ENCODE data around the gene EVC2. TPM values are rescaled to one million over a fixed set of nuclear protein-coding genes. Genes with fewer than 3 reads are reported as not detected.

EVC2 gene, protein sequence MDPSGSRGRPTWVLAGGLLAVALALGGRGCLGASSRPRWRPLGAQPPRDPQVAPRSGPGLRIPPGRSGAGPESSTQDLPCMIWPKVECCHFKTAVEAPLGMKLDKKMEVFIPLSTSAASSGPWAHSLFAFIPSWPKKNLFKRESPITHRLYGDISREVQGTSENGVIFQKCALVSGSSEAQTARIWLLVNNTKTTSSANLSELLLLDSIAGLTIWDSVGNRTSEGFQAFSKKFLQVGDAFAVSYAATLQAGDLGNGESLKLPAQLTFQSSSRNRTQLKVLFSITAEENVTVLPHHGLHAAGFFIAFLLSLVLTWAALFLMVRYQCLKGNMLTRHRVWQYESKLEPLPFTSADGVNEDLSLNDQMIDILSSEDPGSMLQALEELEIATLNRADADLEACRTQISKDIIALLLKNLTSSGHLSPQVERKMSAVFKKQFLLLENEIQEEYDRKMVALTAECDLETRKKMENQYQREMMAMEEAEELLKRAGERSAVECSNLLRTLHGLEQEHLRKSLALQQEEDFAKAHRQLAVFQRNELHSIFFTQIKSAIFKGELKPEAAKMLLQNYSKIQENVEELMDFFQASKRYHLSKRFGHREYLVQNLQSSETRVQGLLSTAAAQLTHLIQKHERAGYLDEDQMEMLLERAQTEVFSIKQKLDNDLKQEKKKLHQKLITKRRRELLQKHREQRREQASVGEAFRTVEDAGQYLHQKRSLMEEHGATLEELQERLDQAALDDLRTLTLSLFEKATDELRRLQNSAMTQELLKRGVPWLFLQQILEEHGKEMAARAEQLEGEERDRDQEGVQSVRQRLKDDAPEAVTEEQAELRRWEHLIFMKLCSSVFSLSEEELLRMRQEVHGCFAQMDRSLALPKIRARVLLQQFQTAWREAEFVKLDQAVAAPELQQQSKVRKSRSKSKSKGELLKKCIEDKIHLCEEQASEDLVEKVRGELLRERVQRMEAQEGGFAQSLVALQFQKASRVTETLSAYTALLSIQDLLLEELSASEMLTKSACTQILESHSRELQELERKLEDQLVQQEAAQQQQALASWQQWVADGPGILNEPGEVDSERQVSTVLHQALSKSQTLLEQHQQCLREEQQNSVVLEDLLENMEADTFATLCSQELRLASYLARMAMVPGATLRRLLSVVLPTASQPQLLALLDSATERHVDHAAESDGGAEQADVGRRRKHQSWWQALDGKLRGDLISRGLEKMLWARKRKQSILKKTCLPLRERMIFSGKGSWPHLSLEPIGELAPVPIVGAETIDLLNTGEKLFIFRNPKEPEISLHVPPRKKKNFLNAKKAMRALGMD
- not detected for polyA plus RNA-seq (2012; ENCODE audit: insufficient read depth, insufficient read length)

GRCh38 chr4:5708449-5709206, at the start of gene EVC2:
Gene EVC2, minus strand, starts transcription at chr4:5708559. Its CDS starts 46 bp downstream, at chr4:5708513.
- H3K4me3 ChIP-seq (ENCODE audit: low read length), result no peak within 1 kb of the TSS
- no peak for DNase-seq (ENCODE audit: low read depth, low spot score)

- no peak for DNase-seq (ENCODE audit: low read depth, low spot score)
- H3K4me3 ChIP-seq (ENCODE audit: low read length), result no peak overlapping the region
Observed at GRCh38 chr4:5757954-5758353, 49.6 kb upstream of the EVC2 start.

DNA sequence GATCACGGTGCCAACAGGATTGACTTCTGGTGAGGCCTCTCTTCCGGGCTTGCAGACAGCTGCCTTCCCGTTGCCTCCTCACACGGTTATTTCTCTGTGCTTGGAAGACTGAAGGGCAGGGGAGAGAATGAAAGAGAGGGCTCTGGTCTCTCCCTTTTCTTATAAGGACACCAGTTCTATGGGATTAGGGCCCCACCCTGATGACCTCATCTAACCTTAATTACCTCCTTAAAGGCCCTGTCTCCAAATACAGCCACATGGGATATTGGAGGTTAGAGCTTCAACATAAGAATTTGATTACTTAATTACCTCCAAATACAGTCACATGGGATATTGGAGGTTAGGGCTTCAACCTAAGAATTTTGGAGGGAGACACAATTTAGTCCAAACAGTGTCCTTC, 49.2 kb upstream of the EVC2 start:
- no peak overlapping the region for H3K4me3 ChIP-seq (ENCODE audit: low read length)
- no peak for DNase-seq (ENCODE audit: low read depth, low spot score)

DNA sequence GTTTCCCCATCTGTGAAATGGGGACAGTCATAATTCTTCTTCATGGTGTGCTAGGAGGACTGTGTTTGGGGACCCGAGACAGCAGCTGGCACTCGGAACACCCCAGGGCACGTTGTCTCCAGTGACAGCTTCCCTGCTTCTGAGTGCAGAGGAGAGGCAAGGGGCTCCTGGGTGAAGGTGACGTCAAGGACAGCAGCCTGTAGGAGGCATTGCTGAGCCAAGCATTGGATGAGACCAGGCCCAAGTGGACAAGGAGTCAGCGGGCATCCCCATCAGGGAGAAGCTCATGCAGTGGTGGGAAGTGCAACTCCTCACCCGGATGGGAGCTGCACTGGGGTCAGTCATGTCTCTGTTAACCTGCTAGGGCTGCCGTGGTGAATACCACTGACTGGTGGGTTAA, 48.7 kb upstream of the EVC2 start:
- DNase-seq (ENCODE audit: low read depth, low spot score), result no peak
- H3K4me3 ChIP-seq (ENCODE audit: low read length), result no peak overlapping the region

GRCh38 chr4:5756271-5756670, 47.9 kb upstream of the EVC2 start:
- H3K4me3 ChIP-seq (ENCODE audit: low read length), result no peak overlapping the region
- no peak for DNase-seq (ENCODE audit: low read depth, low spot score)

DNA sequence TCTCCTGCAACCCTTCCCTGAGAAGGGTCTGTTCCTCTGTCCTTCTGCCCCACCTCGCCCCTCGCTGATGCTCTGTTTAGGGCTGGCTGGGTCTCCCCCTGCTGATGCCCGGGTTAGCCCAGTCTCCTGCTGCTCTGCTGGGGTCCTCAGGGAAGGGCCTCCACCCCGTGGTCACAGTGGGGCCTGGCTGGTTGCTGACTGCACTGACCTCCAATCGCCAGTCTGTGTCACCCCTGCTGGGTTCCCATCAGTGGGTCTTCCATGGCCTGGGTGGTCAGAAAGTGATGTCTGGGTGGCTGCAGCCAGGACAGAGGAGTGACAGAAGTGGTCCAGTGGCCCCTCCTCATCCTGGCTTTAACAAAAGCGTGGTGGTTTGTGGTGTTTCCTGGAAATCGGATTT, 47.3 kb upstream of the EVC2 start:
- no peak overlapping the region for H3K4me3 ChIP-seq (ENCODE audit: low read length)
- DNase-seq (ENCODE audit: low read depth, low spot score), result no peak

DNA sequence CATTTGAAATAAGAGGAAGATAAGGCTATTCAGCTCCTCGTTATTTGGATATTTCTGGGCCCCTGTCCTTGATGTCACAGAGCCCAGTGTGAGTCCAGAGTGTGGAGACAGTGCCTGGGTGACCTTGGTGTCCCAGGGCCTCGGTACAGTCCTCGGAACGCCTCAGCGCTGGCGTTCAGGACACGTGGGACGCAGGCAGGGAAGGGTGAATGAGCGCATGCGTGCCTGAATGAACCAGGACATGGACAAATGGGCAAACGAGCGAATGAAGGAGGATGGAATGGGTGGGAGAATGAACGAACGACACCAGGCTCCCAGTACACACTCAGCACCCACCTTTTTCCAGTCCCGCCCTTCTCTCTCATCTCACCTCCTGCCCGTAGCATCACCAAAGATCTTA, 46.8 kb upstream of the EVC2 start:
- DNase-seq (ENCODE audit: low read depth, low spot score), result no peak
- no peak overlapping the region for H3K4me3 ChIP-seq (ENCODE audit: low read length)

DNA sequence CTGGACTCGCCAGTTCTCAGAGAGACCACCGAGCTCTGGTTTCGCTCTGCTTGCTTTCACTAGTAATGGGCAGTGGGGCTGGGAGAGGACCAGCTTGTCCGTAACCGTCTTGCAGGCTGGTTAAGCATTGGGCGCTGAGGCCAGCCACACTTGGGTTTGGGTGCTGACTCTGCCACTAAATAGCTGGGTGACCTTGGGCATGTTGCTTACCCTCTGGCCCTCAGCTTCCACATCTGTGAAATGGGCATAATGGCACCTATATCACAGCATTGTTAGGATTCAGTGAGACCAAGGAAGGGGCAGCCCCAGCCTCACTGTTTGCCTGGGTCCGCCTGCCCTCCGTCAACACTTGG, 46.1 kb upstream of the EVC2 start:
- H3K4me3 ChIP-seq (ENCODE audit: low read length), result no peak overlapping the region
- DNase-seq (ENCODE audit: low read depth, low spot score), result no peak

GRCh38 chr4:5753766-5754528, 45.6 kb upstream of the EVC2 start:
- no peak overlapping the region for H3K4me3 ChIP-seq (ENCODE audit: low read length)
- no peak for DNase-seq (ENCODE audit: low read depth, low spot score)

DNA sequence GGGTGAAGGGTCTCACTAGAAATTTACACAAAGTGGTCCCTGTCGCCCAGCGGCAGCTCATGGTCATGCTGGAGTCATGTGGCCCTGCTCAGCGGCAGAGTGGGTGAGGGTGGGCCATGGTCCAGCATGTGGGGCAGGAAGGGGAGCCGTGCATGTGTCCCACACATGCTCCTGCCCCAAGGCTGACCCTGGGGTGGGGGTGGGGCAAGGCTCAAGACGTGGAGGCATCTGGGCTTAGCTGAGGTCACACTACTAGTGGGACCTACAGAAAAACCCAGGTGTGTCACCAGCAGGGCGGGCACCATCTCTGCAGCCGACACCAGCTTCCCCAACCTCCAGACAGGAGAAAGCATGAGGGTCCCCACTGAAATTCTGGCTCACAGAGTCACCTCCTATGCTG, 45.0 kb upstream of the EVC2 start:
- no peak for DNase-seq (ENCODE audit: low read depth, low spot score)
- H3K4me3 ChIP-seq (ENCODE audit: low read length), result no peak overlapping the region

DNA sequence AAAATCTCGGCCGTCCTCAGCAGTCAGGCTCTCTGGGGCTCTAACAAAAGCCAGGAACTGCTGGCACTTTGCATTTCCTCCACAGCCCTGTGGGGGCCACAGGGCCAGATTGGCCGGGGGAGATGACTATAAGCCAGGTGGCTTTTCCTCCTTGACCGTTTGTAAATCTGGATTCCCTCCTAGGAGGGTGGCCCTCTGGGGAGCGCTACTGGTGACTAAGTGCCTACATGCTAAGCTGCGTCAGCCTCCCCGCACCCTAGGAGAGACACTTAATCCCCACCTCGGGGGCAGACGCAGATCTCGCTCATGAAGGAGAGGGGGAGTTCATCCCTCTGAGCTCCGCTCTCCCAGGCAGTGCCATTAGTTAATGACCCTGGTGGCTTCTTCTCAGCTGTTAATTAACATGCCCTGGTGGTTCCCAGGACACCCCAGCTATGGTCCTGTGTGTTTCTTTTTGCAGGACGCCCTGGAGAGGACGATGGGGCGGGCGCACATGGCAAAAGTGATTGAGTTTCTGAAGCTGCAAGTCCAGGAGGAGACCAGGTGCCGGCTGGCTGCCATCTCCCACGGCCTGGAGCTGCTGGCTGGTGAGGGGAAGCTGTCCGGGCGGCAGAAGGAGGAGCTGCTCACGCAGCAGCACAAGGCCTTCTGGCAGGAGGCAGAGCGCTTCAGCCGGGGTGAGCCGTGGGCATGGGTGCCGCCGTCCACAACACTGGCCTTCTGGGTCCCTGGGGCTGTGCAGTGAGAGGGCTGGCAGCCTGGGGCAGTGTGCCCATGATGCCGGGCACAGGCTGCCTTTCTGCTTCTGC, 44.2 kb upstream of the EVC2 start:
- H3K4me3 ChIP-seq (ENCODE audit: low read length), result no peak overlapping the region
- DNase-seq (ENCODE audit: low read depth, low spot score), result no peak

DNA sequence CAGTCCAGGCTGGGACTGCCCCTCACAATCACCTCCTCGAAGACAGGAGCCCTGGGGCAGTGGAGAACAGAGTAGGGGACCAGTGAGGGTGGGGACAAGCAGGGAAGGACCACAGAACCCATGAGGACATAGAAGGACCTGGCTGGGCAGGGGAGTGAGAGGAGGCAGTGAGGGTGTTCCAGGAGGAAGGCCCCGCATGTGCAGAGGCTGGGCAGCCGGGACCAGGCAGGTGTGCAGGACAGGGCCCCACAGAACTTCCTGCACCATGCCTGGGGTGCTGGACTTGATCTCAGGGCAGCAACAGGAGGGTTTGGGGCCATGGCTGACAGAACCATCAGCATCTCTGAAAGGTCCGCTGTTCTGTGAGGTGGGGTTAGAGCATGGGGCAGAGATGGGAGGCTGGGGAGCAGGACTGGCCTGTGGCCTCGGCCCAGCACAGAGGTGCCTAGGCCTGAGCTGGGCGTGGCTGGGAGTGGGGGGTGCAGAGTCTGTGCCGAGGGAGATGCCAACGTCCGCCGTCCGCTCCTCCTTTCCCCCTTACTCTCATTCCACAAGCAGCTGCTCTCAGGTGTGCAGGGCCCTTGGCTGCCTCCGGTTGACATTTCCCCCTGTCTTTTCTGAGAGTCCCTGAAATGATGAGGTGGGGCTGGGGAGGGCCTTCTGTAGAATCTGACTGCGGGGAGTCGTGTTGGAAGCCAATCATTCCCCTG, 43.5 kb upstream of the EVC2 start:
- H3K4me3 ChIP-seq (ENCODE audit: low read length), result no peak overlapping the region
- DNase-seq (ENCODE audit: low read depth, low spot score), result no peak

DNA sequence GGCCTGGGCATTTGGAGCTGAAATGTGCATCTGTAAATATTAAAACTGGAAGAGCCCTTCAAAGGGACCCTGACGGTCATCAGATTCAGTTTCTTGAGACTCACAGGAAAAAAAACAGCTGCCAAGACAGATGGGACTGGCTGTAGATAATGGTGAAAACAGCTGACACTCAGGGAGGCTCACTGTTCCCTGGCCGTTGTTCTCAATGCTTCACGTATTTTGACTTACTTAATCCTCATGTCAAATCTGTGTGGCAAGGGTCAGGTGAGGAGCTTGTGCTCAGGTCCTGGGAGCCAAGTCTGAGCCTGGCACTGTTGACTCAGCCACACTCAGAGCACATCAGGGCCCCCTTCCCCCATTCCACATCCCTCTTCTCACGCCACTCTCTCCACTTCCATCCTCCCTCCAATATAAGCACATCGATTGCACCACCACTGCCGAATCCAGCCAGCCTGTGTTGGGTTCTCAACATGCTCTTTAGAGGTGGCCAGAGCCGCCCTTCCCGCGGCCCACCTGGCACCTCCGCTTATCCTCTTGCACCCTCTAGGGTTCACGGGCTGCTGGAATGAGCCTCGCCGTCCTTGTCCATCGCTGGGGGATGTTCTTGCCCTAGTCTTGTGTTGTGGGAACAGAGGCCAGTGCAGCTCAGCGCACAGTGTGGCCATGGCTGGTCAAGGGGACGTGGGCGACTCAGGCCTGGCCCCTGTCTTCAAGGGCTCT, 42.7 kb upstream of the EVC2 start:
- no peak overlapping the region for H3K4me3 ChIP-seq (ENCODE audit: low read length)
- no peak for DNase-seq (ENCODE audit: low read depth, low spot score)

DNA sequence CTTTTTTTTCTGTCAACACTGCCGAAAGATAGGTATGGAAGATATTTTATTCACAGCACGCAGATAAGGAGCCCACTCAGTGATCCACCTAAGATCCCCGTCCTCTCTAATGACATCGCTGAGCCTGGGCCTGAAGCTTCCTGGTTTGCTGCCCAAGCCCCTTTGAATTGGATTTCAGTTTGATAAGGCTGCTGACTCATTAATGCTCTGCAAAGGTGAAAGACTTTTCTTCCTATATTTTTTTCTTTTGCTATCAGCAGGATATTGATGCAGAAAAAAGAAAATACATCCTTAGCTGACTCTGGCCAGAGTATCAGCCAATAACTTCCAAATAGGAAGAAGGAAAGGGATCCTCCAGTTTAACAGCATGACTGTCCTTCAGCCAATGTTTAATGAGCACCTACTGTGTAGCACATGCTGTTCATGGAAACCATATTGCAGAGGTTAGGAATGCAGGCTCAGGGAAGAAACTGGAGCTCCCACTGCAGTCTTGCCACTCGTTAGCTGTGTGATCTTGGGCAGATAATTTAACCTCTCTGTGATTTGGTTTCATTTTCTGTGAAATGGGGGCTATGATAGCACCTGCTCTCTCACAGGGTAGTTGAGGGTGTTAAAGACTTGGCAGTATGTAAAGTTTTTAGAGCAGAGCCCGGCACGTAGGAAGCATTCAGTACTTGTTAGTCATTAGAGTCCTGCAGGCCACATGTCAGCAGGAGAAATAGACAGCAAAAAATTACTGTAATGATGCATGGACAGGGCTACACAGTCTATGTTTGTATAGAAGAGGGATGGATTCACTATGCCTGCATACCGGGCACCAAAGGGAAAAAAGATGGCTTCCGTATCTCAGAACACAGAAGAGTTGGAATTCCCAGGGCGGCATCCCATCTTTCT, 41.9 kb upstream of the EVC2 start:
- no peak overlapping the region for H3K4me3 ChIP-seq (ENCODE audit: low read length)
- no peak for DNase-seq (ENCODE audit: low read depth, low spot score)

DNA sequence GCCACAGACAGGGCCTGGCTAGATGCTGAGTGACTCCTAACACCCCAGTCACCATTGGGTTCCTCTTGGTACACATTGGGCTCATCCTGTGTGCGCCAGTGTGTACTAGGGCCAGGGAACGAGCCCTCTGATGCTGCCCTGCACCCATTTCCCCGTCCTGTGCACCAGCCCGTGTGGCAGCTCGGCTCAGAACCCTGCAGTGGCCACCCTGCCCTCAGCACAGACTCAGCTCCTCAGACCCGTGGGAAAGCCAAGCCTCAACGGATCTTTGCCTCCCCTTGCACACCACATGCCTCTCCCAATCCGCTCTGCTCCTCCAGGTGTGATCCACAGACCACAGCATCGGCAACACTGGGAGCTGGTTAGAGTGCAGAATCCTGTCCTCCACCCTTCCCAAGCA, 41.2 kb upstream of the EVC2 start:
- H3K4me3 ChIP-seq (ENCODE audit: low read length), result no peak overlapping the region
- DNase-seq (ENCODE audit: low read depth, low spot score), result no peak

Data from Jurkat, Clone E6-1 (cell line).